ENCODE measurements around the gene DCLRE1C. TPM values are rescaled to one million over a fixed set of nuclear protein-coding genes. Genes with fewer than 3 reads are reported as not detected.
"Not testable (repeated sequence)": the region's sequence is repeated elsewhere in the genome, so short reads cannot be mapped to it uniquely, and the experiment has no call there.

Gene DCLRE1C
- total RNA-seq, 1 donor from 2014 or later = 3.0 TPM

DNA sequence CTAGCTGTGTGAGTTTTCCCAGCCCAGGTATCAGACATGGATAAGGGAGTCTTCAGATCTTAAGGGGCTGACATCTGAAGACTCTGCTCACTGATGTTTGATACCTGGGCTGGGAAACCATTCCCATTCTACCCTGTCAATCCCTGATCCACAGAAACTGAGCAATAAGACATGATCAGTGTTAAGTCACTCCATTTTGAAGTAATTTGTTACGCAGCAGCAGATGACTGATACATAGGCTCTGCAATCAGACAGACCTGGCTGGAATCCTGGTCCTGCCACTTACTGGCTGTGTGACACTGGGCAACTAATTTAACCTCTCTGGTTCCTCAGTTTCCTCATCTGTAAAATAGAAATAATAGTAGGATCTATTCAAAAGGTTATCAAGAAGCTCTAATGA, 6.6 kb downstream of the DCLRE1C start:
- TF ChIP-seq, protein P1, sequence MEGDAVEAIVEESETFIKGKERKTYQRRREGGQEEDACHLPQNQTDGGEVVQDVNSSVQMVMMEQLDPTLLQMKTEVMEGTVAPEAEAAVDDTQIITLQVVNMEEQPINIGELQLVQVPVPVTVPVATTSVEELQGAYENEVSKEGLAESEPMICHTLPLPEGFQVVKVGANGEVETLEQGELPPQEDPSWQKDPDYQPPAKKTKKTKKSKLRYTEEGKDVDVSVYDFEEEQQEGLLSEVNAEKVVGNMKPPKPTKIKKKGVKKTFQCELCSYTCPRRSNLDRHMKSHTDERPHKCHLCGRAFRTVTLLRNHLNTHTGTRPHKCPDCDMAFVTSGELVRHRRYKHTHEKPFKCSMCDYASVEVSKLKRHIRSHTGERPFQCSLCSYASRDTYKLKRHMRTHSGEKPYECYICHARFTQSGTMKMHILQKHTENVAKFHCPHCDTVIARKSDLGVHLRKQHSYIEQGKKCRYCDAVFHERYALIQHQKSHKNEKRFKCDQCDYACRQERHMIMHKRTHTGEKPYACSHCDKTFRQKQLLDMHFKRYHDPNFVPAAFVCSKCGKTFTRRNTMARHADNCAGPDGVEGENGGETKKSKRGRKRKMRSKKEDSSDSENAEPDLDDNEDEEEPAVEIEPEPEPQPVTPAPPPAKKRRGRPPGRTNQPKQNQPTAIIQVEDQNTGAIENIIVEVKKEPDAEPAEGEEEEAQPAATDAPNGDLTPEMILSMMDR (IDR thresholded peaks at IDR 0.05; ENCODE audit: borderline replicate concordance) = no peak
- H3K27ac ChIP-seq (replicated peaks) = no peak overlapping the region
- intact Hi-C loops (cut with micrococcal nuclease) = no loop called here
- no peaks in the 10 kb centered on the region for H3K9me3 ChIP-seq (replicated peaks)
- H3K36me3 ChIP-seq = peaks cover 64% of the 10 kb centered on the region
- no peaks in the 10 kb centered on the region for H3K27me3 ChIP-seq (ENCODE audit: low read depth)
- peaks cover 3% of the 10 kb centered on the region for H3K4me1 ChIP-seq
- DNase-seq = no peak
- no peak overlapping the region for H3K4me3 ChIP-seq

DNA sequence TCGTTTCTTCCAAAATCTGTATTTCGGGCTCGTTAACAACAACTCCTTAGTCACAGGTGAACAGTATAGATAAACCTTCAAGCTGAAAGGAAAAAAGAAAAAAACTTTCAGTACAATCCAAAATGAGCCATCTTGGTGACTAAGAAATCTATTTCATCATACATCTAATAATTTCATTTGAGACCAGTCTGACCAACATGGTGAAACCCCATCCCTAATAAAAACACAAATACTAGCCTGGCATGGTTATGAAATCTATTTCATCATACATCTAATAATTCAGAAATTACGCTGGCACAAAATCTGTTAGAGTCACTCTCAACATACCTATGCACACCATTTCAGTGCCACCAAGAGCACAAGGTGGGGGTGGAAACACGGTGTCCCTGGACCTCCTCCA, 8.8 kb downstream of the DCLRE1C start:
- Histone ChIP-seq H3K4me1 (no peaks in the 10 kb centered on the region), H3K4me3 (no peak overlapping the region), H3K9me3 (replicated peaks) (no peaks in the 10 kb centered on the region), H3K27ac (replicated peaks) (no peak overlapping the region), H3K36me3 (peaks cover 76% of the 10 kb centered on the region), H3K27me3 (ENCODE audit: low read depth) (no peaks in the 10 kb centered on the region)
- TF ChIP-seq, protein P1 (IDR thresholded peaks at IDR 0.05; ENCODE audit: borderline replicate concordance) = no peak
- intact Hi-C loops (cut with micrococcal nuclease) = no loop called here
- no peak for DNase-seq

DNA sequence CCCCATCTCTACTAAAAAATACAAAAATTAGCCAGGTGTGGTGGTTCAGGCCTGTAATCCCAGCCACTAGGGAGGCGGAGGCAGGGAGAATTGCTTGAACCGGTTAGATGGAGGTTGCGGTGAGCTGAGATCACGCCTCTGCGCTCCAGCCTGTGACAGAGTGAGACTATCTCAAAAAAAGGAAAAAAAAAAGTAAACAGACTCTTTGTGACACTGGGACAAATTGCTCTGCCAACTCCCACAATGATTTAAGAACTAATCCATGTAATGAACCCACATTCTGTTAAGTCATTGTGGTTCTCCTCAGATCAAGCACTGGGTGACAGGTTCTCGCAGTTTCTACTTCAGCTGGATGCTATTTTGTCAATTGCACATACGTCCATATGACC, 11.0 kb downstream of the DCLRE1C start:
- H3K4me1 ChIP-seq; DNase-seq; H3K4me3 ChIP-seq; H3K9me3 ChIP-seq (replicated peaks); H3K27ac ChIP-seq (replicated peaks); H3K27me3 ChIP-seq (ENCODE audit: low read depth); intact Hi-C loops (cut with micrococcal nuclease): not testable (repeated sequence)
- peaks cover 69% of the 10 kb centered on the region for H3K36me3 ChIP-seq

DNA sequence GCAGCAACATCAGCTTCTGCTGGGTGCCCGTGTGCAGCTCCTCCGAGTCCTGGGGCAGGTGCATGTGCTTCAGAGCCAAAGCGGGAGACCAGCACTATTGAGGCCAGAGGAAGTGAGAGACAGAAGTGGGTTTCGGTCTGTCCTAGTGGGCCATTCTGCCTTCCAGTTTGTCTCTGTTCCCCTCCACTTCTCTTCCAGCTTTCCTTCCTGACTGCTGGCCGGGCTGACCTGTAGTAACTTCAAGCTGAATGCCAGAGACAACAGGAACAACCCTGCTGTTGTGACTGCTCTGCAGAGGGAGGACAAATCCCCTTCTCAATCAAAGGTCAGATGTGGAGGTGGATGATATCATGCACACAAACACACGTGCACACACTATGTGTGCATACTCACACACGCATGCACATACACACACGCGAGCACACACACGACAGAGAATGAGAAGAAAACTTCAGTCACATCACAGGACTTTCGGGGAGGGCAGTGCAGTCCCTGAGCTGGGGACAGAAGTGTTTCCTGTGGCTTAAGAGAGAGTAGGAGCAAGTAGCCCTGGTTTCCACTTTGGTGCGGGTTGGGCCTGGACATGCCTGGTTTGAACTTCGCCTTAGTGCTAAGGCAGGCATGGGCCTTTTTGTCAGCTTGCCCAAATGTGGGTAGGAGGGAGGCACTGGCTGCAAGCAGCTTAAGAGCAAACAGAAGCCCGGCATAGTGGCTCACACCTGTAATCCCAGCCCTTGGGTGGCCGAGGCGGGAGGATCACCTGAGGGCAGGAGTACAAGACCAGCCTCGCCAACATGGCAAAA, 11.5 kb downstream of the DCLRE1C start:
- not testable (repeated sequence) for DNase-seq

DNA sequence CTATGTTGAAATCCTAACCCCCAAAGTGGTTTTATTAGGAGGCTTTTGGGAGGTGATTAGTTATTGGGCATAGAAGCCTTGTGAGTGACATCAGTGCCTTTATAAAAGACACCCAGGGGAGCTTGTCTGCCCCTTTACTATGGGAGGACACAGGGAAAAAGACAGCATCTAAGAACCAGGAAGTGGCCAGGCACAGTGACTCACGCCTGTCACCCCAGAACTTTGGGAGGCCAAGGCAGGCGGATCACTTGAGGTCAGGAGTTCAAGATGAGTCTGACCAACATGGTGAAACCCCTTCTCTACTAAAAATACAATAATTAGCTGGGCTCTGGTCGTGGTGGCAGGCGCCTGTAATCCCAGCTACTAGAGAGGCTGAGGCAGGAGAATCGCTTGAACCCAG, 14.9 kb downstream of the DCLRE1C start:
- intact Hi-C loops (cut with micrococcal nuclease); DNase-seq; H3K4me1 ChIP-seq; H3K27ac ChIP-seq (replicated peaks); H3K9me3 ChIP-seq (replicated peaks); H3K4me3 ChIP-seq; H3K27me3 ChIP-seq (ENCODE audit: low read depth): not testable (repeated sequence)
- H3K36me3 ChIP-seq = peaks cover 55% of the 10 kb centered on the region

More for the DNA sequence above, 11.5 kb downstream of the DCLRE1C start:
- H3K4me1 ChIP-seq; H3K27ac ChIP-seq (replicated peaks); H3K4me3 ChIP-seq; H3K9me3 ChIP-seq (replicated peaks); H3K27me3 ChIP-seq (ENCODE audit: low read depth); intact Hi-C loops (cut with micrococcal nuclease): not testable (repeated sequence)
- peaks cover 66% of the 10 kb centered on the region for H3K36me3 ChIP-seq

DNA sequence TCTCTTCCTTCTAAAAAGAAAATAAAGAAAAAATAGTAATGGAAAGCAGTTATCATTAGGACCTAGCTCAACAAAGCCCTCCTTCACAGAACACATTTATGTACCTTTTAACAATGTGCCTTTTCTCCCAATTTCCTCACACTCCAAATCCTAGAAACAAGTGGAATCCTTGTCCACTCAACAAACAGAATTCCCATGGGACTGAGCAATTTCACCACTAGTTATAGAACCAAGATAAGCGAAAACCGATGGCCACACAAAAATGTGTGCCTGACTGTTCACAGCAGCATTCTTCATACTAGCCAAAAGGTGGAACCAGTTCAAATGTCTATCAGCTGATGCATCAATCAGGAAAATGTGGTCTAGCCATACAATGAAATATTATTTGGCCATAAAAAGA, 17.3 kb downstream of the DCLRE1C start:
- no peaks in the 10 kb centered on the region for H3K4me1 ChIP-seq

DNA sequence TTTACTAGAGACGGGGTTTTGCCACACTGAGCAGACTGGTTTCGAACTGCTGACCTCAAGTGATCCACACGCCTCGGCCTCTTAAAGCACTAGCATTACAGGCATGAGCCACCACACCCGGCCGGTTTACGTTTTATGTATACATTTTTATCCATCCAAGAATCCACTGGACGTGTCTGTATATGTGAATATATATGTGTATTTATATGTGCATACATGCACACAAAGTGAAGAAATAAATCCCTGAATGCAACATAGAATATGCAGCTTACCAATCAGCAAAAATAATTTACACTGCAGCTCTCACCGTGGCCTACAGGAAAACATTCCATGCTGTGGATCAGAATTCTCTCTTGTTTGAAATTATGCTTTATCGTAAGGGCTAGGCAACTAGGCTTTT, 23.3 kb downstream of the DCLRE1C start:
- H3K27me3 ChIP-seq (ENCODE audit: low read depth) = no peaks in the 10 kb centered on the region
- no peak for DNase-seq
- peaks cover 91% of the 10 kb centered on the region for H3K36me3 ChIP-seq
- H3K4me1 ChIP-seq = no peaks in the 10 kb centered on the region
- no peaks in the 10 kb centered on the region for H3K9me3 ChIP-seq (replicated peaks)
- TF ChIP-seq, protein P1 (IDR thresholded peaks at IDR 0.05; ENCODE audit: borderline replicate concordance) = no peak
- no peak overlapping the region for H3K27ac ChIP-seq (replicated peaks)
- intact Hi-C loops (cut with micrococcal nuclease) = no loop called here
- no peak overlapping the region for H3K4me3 ChIP-seq

More for the DNA sequence above, 17.3 kb downstream of the DCLRE1C start:
- Histone ChIP-seq H3K27me3 (ENCODE audit: low read depth) (no peaks in the 10 kb centered on the region), H3K36me3 (peaks cover 59% of the 10 kb centered on the region), H3K27ac (replicated peaks) (no peak overlapping the region), H3K9me3 (replicated peaks) (no peaks in the 10 kb centered on the region), H3K4me3 (no peak overlapping the region)
- intact Hi-C loops (cut with micrococcal nuclease) = no loop called here
- DNase-seq = no peak
- TF ChIP-seq, protein P1 (IDR thresholded peaks at IDR 0.05; ENCODE audit: borderline replicate concordance) = no peak

Measured in left ventricle myocardium inferior (tissue), 1 donor.